HCT116 (cell line): ENCODE measurements around the gene PTPRZ1. TPM values are rescaled to one million over a fixed set of nuclear protein-coding genes. Genes with fewer than 3 reads are reported as not detected.

Experiments
- ATAC-seq: fragments of 200-7000 bp; cut with Tn5 transposase; 2 replicates; pipeline ENCODE4 v1.9.1; 2020; ENCODE audit warnings: mild to moderate bottlenecking, moderate library complexity
- BruUV-seq: library from RNA; stranded (reverse); fragments of 400-500 nt; replicated peaks from 2 replicates; lab custom pipeline; 2021; lab: Mats Ljungman, UMichigan
- CTCF ChIA-PET: fragments of 300-600 bp; sonication (Branson Sonifier 250); formaldehyde crosslinking; loops from one replicate; lab custom pipeline; 2021; ENCODE audit warnings: antibody characterized with exemption; lab: Charles Lee
- POLR2A ChIA-PET: fragments of 300-600, 350-600 bp; sonication (Branson Sonifier 250); formaldehyde crosslinking; loops from one replicate; lab custom pipeline; 2021; ENCODE audit warnings: antibody characterized with exemption; lab: Charles Lee
- RAD21 ChIA-PET, 2 experiments: fragments of 300-600 bp; sonication (Branson Sonifier 250); formaldehyde crosslinking; loops; one replicate each; lab custom pipeline; 2023; ENCODE audit warnings: low total read pairs in 2 of 2; ENCODE audit not compliant: uncharacterized antibody in 2 of 2, unreplicated experiment in 2 of 2, low non-redundant PET in 1 of 2; lab: Charles Lee
- DNase-seq: peaks from one replicate; pipeline ENCODE4 v3.0.0-alpha.2; 2010; ENCODE audit warnings: low read depth, low spot score
- H2AFZ ChIP-seq: fragments of 200-600 bp; shearing (Covaris generic), sonication (generic); 2 replicates; pipeline ENCODE4 v1.6.1; 2017; ENCODE audit warnings: low read depth, mixed run types, mixed read lengths, antibody characterized with exemption, low read length; ENCODE audit not compliant: poor library complexity, severe bottlenecking
- H3K27ac ChIP-seq: 2 replicates; pipeline ENCODE4 v1.5.1; 2012; ENCODE audit warnings: low read depth, low read length
- H3K27me3 ChIP-seq: fragments of 200-600 bp; sonication (generic); 2 replicates; pipeline ENCODE4 v1.6.1; 2016; ENCODE audit warnings: mixed run types, low read length, mixed read lengths; ENCODE audit not compliant: insufficient read depth
- H3K36me3 ChIP-seq, 2 experiments: fragments of 200-500 bp in 1 of 2; fragments of 200-600 bp in 1 of 2; sonication (Bioruptor generic) in 1 of 2; sonication (generic) in 1 of 2; 2 replicates each; pipeline versions ENCODE4 v1.5.1 to v1.6.1; 2014 to 2016; ENCODE audit warnings: low read length in 2 of 2, inconsistent platforms in 1 of 2, mixed read lengths in 1 of 2, mixed run types in 1 of 2; ENCODE audit not compliant: insufficient read depth in 2 of 2, control insufficient read depth in 1 of 2
- H3K4me1 ChIP-seq, 2 experiments: fragments of 200-600 bp in 1 of 2; sonication (generic) in 1 of 2; 2 replicates each; pipeline versions ENCODE4 v1.5.1 to v1.6.1; 2012 to 2017; ENCODE audit warnings: low read length in 2 of 2, inconsistent platforms in 1 of 2, mild to moderate bottlenecking in 1 of 2, mixed read lengths in 1 of 2, mixed run types in 1 of 2, moderate library complexity in 1 of 2; ENCODE audit not compliant: insufficient read depth in 2 of 2, control insufficient read depth in 1 of 2
- H3K4me2 ChIP-seq: fragments of 200-600 bp; sonication (generic); 2 replicates; pipeline ENCODE4 v1.6.1; 2017; ENCODE audit warnings: mixed run types, low read length, mixed read lengths
- H3K4me3 ChIP-seq, 2 experiments: fragments of 200-600 bp in 1 of 2; sonication (generic) in 1 of 2; replicated peaks in 1 of 2; 2 replicates each; pipeline ENCODE4 v1.5.1; 2011 to 2016; ENCODE audit warnings: low read length in 2 of 2, control low read depth in 1 of 2, low read depth in 1 of 2, mild to moderate bottlenecking in 1 of 2, mixed read lengths in 1 of 2, mixed run types in 1 of 2
- H3K79me2 ChIP-seq: fragments of 200-600 bp; sonication (generic); 2 replicates; pipeline ENCODE4 v1.6.1; 2017; ENCODE audit warnings: mild to moderate bottlenecking, mixed run types, low read length, moderate library complexity, mixed read lengths; ENCODE audit not compliant: insufficient read depth
- H3K9ac ChIP-seq: fragments of 200-600 bp; sonication (generic); 2 replicates; pipeline ENCODE4 v1.6.1; 2016; ENCODE audit warnings: low read length, mixed read lengths
- H3K9me2 ChIP-seq: fragments of 200-600 bp; sonication (generic), shearing (Covaris generic); 2 replicates; pipeline ENCODE4 v1.6.1; 2017; ENCODE audit warnings: mixed run types, mild to moderate bottlenecking, moderate library complexity; ENCODE audit not compliant: insufficient read depth
- H3K9me3 ChIP-seq, 2 experiments: fragments of 200-500 bp in 1 of 2; fragments of 200-600 bp in 1 of 2; sonication (Bioruptor generic) in 1 of 2; sonication (generic) in 1 of 2; 2 replicates each; pipeline ENCODE4 v1.6.1; 2014 to 2017; ENCODE audit warnings: low read length in 2 of 2, mixed read lengths in 2 of 2, inconsistent platforms in 1 of 2, low read depth in 1 of 2, mild to moderate bottlenecking in 1 of 2, mixed run types in 1 of 2, moderate library complexity in 1 of 2; ENCODE audit not compliant: control insufficient read depth in 1 of 2, insufficient read depth in 1 of 2
- H4K20me1 ChIP-seq: fragments of 200-600 bp; sonication (generic), shearing (Covaris generic); 2 replicates; pipeline ENCODE4 v1.6.1; 2017; ENCODE audit warnings: mixed run types, mild to moderate bottlenecking, moderate library complexity; ENCODE audit not compliant: insufficient read depth
- CBX3 ChIP-seq: IDR thresholded peaks from 2 replicates; pipeline ENCODE4 v1.6.1; 2012; ENCODE audit warnings: low read depth
- CEBPB ChIP-seq: IDR thresholded peaks from 2 replicates; pipeline ENCODE4 v1.6.1; 2012; ENCODE audit warnings: low read depth
- POLR2AphosphoS5 ChIP-seq: IDR thresholded peaks from 2 replicates; pipeline ENCODE4 v1.6.1; 2011; ENCODE audit warnings: mild to moderate bottlenecking, low read depth, low read length, moderate library complexity
- SIN3A ChIP-seq: IDR thresholded peaks from 2 replicates; pipeline ENCODE4 v1.6.1; 2012; ENCODE audit warnings: low read depth
- ZBTB33 ChIP-seq: IDR thresholded peaks from 2 replicates; pipeline ENCODE4 v1.6.1; 2011; ENCODE audit warnings: mild to moderate bottlenecking, low read length, moderate library complexity; ENCODE audit not compliant: insufficient replicate concordance; ENCODE audit errors: extremely low read depth
- intact Hi-C: fragments of 100-400 bp; cut with micrococcal nuclease; formaldehyde crosslinking; loops from 2 replicates; pipeline ENCODE4 v1.10.0; 2022
- total RNA-seq: library from RNA; stranded (reverse); gene quantifications from one replicate; pipeline ENCODE4 v1.2.1, GENCODE V29; 2021; ENCODE audit not compliant: unreplicated experiment

The PTPRZ1 gene
- total RNA-seq, 1 experiment from 2014 or later: 0.25 TPM

DNA sequence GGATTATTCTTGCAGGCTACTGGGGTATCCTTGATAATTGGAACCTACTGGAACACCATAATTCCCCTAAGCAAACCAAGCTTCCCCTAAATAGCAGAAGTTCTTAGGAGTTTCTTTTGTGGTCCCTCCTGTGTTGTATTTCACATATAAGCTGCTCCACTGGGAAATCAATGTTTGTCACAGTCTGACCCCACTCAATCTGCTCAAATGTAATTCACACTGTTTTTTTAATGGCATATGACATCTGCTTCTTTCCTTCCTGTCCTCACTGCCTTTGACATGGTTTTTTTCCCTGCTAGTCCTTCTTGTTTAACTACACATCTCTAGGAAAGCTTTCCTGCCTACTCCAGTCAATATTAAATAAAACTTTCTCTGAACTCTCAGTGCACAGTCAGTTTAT lies 1.8 kb upstream of the PTPRZ1 start:
- no peak overlapping the region for H3K4me3 ChIP-seq
- no peaks in the 10 kb centered on the region for H3K36me3 ChIP-seq
- no peaks in the 10 kb centered on the region for H3K4me1 ChIP-seq
- H2AFZ ChIP-seq: no peak overlapping the region
- no peaks in the 10 kb centered on the region for H3K79me2 ChIP-seq
- TF ChIP-seq CBX3 (no peak), ZBTB33 (no peak), SIN3A (no peak), POLR2AphosphoS5 (no peak)
- TF ChIP-seq, all 23 proteins: peak for 0
- Histone ChIP-seq H3K4me2 (no peak overlapping the region), H3K27ac (no peak overlapping the region), H4K20me1 (no peaks in the 10 kb centered on the region), H3K9me3 (no peaks in the 10 kb centered on the region), H3K9ac (no peak overlapping the region), H3K27me3 (no peaks in the 10 kb centered on the region), H3K9me2 (no peaks in the 10 kb centered on the region)
- intact Hi-C loops: no loop called here
- ATAC-seq: no peak
- DNase-seq: no peak
- BruUV-seq: no TSS peak
- RAD21 ChIA-PET: no interaction called here
- POLR2A ChIA-PET: no interaction called here
- CTCF ChIA-PET: no interaction called here

GRCh38 chr7:121873289-121874194 lies 581 bp downstream of the PTPRZ1 start:
- Histone ChIP-seq H3K4me2 (no peak overlapping the region), H3K27ac (no peak overlapping the region), H3K9ac (no peak overlapping the region), H3K27me3 (no peaks in the 10 kb centered on the region), H3K79me2 (no peaks in the 10 kb centered on the region), H3K9me3 (no peaks in the 10 kb centered on the region), H3K9me2 (no peaks in the 10 kb centered on the region), H3K4me3 (no peak overlapping the region), H3K36me3 (no peaks in the 10 kb centered on the region), H2AFZ (no peak overlapping the region), H4K20me1 (no peaks in the 10 kb centered on the region), H3K4me1 (no peaks in the 10 kb centered on the region)
- DNase-seq: no peak
- ChIA-PET CTCF (no interaction called here), POLR2A (no interaction called here), RAD21 (no interaction called here)
- no peak for ATAC-seq
- TF ChIP-seq CEBPB: no peak
- intact Hi-C loops: no loop called here
- BruUV-seq: no TSS peak
